GM23338 (cell line): ENCODE data around the gene GPRASP2. TPM values are rescaled to one million over a fixed set of nuclear protein-coding genes. Genes with fewer than 3 reads are reported as not detected.

ENCODE experiments used
- ATAC-seq: fragments of 200-7000 bp; cut with Tn5 transposase; 3 replicates; pipeline ENCODE4 v1.9.1; 2020
- DNase-seq: peaks from one replicate; pipeline ENCODE4 v3.0.0-alpha.2; 2015; ENCODE audit warnings: low spot score
- H2AFZ ChIP-seq: fragments of 200-600 bp; sonication (generic); 2 replicates; pipeline ENCODE4 v1.8.0; 2016; ENCODE audit warnings: antibody characterized with exemption, mild to moderate bottlenecking, moderate library complexity
- H3F3A ChIP-seq: fragments of 200-600 bp; sonication (generic); replicated peaks from 2 replicates; pipeline ENCODE4 v1.8.0; 2017; ENCODE audit warnings: antibody characterized with exemption, mixed run types, low read depth
- H3K27ac ChIP-seq: fragments of 200-600 bp; sonication (generic); 2 replicates; pipeline ENCODE4 v1.6.1; 2016; ENCODE audit warnings: low read depth
- H3K27me3 ChIP-seq: fragments of 200-600 bp; sonication (generic); 2 replicates; pipeline ENCODE4 v1.8.0; 2016; ENCODE audit warnings: mild to moderate bottlenecking, mixed run types, moderate library complexity; ENCODE audit not compliant: insufficient read depth
- H3K36me3 ChIP-seq: fragments of 200-600 bp; sonication (generic); 2 replicates; pipeline ENCODE4 v1.8.0; 2016; ENCODE audit warnings: mild to moderate bottlenecking; ENCODE audit not compliant: insufficient read depth
- H3K4me1 ChIP-seq: fragments of 200-600 bp; sonication (generic); 2 replicates; pipeline ENCODE4 v1.8.0; 2016; ENCODE audit warnings: mild to moderate bottlenecking, moderate library complexity; ENCODE audit not compliant: insufficient read depth
- H3K4me2 ChIP-seq: fragments of 200-600 bp; sonication (generic); 2 replicates; pipeline ENCODE4 v1.7.1; 2017; ENCODE audit warnings: mixed run types
- H3K4me3 ChIP-seq: fragments of 200-600 bp; sonication (generic); 2 replicates; pipeline ENCODE4 v1.6.1; 2016; ENCODE audit warnings: mixed run types
- H3K79me2 ChIP-seq: fragments of 200-600 bp; sonication (generic); replicated peaks from 2 replicates; pipeline ENCODE4 v1.8.0; 2017; ENCODE audit warnings: mild to moderate bottlenecking; ENCODE audit not compliant: insufficient read depth
- H3K9me2 ChIP-seq: fragments of 200-600 bp; sonication (generic); 2 replicates; pipeline ENCODE4 v1.8.0; 2017; ENCODE audit not compliant: insufficient read depth
- H4K20me1 ChIP-seq: fragments of 200-600 bp; sonication (generic); replicated peaks from 2 replicates; pipeline ENCODE4 v1.8.0; 2017; ENCODE audit warnings: mild to moderate bottlenecking; ENCODE audit not compliant: insufficient read depth
- H3K27ac Mint-ChIP-seq: 2 replicates; pipeline ENCODE4 v1.8.0; 2020; ENCODE audit warnings: inconsistent platforms, mild to moderate bottlenecking, moderate library complexity, mixed read lengths
- H3K27me3 Mint-ChIP-seq: 3 replicates; pipeline ENCODE4 v1.8.0; 2022; ENCODE audit warnings: low read depth, mild to moderate bottlenecking, moderate library complexity, mixed read lengths, inconsistent platforms; ENCODE audit not compliant: insufficient read depth, poor library complexity
- H3K36me3 Mint-ChIP-seq: 3 replicates; pipeline ENCODE4 v1.8.0; 2021; ENCODE audit warnings: low read depth, mild to moderate bottlenecking, inconsistent platforms, moderate library complexity, mixed read lengths
- H3K4me1 Mint-ChIP-seq: 3 replicates; pipeline ENCODE4 v1.8.0; 2020; ENCODE audit warnings: mild to moderate bottlenecking, inconsistent platforms, mixed read lengths
- H3K4me3 Mint-ChIP-seq: 3 replicates; pipeline ENCODE4 v1.8.0; 2021; ENCODE audit warnings: moderate library complexity, mild to moderate bottlenecking, inconsistent platforms, mixed read lengths
- H3K9me3 Mint-ChIP-seq: 3 replicates; pipeline ENCODE4 v1.8.0; 2020; ENCODE audit warnings: moderate library complexity, mild to moderate bottlenecking, inconsistent platforms, mixed read lengths
- CREB1 ChIP-seq: fragments of 250-450 bp; sonication (Bioruptor Pico); IDR thresholded peaks from 2 replicates; pipeline ENCODE4 v1.5.0; 2020; ENCODE audit warnings: low read depth, mild to moderate bottlenecking, moderate library complexity
- CTCF ChIP-seq, 2 experiments: fragments of 200-600 bp in 1 of 2; sonication (generic) in 1 of 2; conservative IDR thresholded peaks; 2 replicates each; pipeline versions ENCODE4 v1.5.1 to v1.6.1; 2016 to 2017; ENCODE audit warnings: antibody characterized with exemption in 2 of 2, low read depth in 2 of 2, mild to moderate bottlenecking in 2 of 2, moderate library complexity in 1 of 2
- ETS1 ChIP-seq: IDR thresholded peaks from 2 replicates; pipeline ENCODE4 v1.6.1; 2016; ENCODE audit warnings: antibody characterized with exemption
- EZH2 ChIP-seq: fragments of 200-600 bp; sonication (generic); IDR thresholded peaks from one replicate; pipeline ENCODE4 v1.8.0; 2017; ENCODE audit warnings: antibody characterized with exemption, mild to moderate bottlenecking, low read depth; ENCODE audit not compliant: unreplicated experiment
- EZH2phosphoT487 ChIP-seq: fragments of 200-600 bp; sonication (generic); IDR thresholded peaks from one replicate; pipeline ENCODE4 v1.8.1; 2018; ENCODE audit warnings: antibody characterized with exemption; ENCODE audit not compliant: unreplicated experiment
- JUNB ChIP-seq: IDR thresholded peaks from one replicate; pipeline ENCODE4 v1.6.1; 2016; ENCODE audit warnings: antibody characterized with exemption; ENCODE audit not compliant: unreplicated experiment
- NANOG ChIP-seq: IDR thresholded peaks from 2 replicates; pipeline ENCODE4 v1.6.1; 2016; ENCODE audit warnings: antibody characterized with exemption, borderline replicate concordance
- POLR2AphosphoS5 ChIP-seq: IDR thresholded peaks from 2 replicates; pipeline ENCODE4 v1.6.1; 2016; ENCODE audit warnings: antibody characterized with exemption, low read depth
- REST ChIP-seq: IDR thresholded peaks from one replicate; pipeline ENCODE4 v1.6.1; 2018; ENCODE audit warnings: antibody characterized with exemption; ENCODE audit not compliant: unreplicated experiment
- STAT1 ChIP-seq: IDR thresholded peaks from one replicate; pipeline ENCODE4 v1.6.1; 2016; ENCODE audit warnings: antibody characterized with exemption; ENCODE audit not compliant: unreplicated experiment
- ZNF114 ChIP-seq: fragments of 250-450 bp; sonication (Bioruptor Pico); IDR thresholded peaks from 2 replicates; pipeline ENCODE4 v1.5.0; 2020; ENCODE audit warnings: mild to moderate bottlenecking, moderate library complexity
- ZNF331 ChIP-seq: fragments of 250-450 bp; sonication (Bioruptor Pico); IDR thresholded peaks from 2 replicates; pipeline ENCODE4 v1.5.0; 2020; ENCODE audit warnings: low read depth, mild to moderate bottlenecking, moderate library complexity
- ZNF462 ChIP-seq: fragments of 250-450 bp; sonication (Bioruptor Pico); IDR thresholded peaks from 2 replicates; pipeline ENCODE4 v1.5.0; 2020; ENCODE audit warnings: mild to moderate bottlenecking, moderate library complexity
- polyA plus RNA-seq: library from polyadenylated mRNA; unstranded; fragments of >200 nt; fragmentation: Nextera tagmentation; extraction: Ambion mirVana; gene quantifications from 2 replicates; pipeline ENCODE4 v1.2.1, GENCODE V29; 2016
- total RNA-seq: library from RNA; depleted of rRNA; stranded (reverse); fragments of >200 nt; shearing (Covaris generic); gene quantifications from 2 replicates; pipeline ENCODE4 v1.2.3, GENCODE V29; 2014

GPRASP2 gene
- total and polyA plus RNA-seq, 2 experiments from 2014 or later = 4.9 to 22.4 TPM

- no peak overlapping the region for H3K4me3 Mint-ChIP-seq
- no peak overlapping the region for H3K4me2 ChIP-seq
- DNase-seq = no peak
Observed at GRCh38 chrX:102765217-102765616, 53.0 kb downstream of the GPRASP2 start.

More at GRCh38 chrX:102765217-102765616, 53.0 kb downstream of the GPRASP2 start:
- H3K27ac ChIP-seq = no peak overlapping the region
- H3K79me2 ChIP-seq = peaks cover 10% of the 10 kb centered on the region
- H3K9me2 ChIP-seq = no peaks in the 10 kb centered on the region
- H3K4me3 ChIP-seq = no peak overlapping the region
- Mint-ChIP-seq H3K4me1 (peaks cover 4% of the 10 kb centered on the region; the same call in 1 of the 3 replicates), H3K27me3 (peaks cover 4% of the 10 kb centered on the region), H3K36me3 (no peaks in the 10 kb centered on the region), H3K9me3 (no peaks in the 10 kb centered on the region), H3K27ac (no peak overlapping the region)
- TF ChIP-seq POLR2AphosphoS5 (no peak), STAT1 (no peak), CREB1 (CRISPR knock-in tag) (no peak), ZNF331 (no peak), CTCF (conservative IDR thresholded peaks at IDR 0.05; ENCODE audit: low read depth in 2 of 2) (no peak), JUNB (no peak), ZNF114 (CRISPR knock-in tag) (no peak), ETS1 (no peak), REST (no peak), NANOG (no peak), EZH2phosphoT487 (no peak), ZNF462 (CRISPR knock-in tag) (no peak), EZH2 (no peak)
- no peaks in the 10 kb centered on the region for H3F3A ChIP-seq
- no peaks in the 10 kb centered on the region for H3K27me3 ChIP-seq
- H3K4me1 ChIP-seq = no peaks in the 10 kb centered on the region; the same call in 1 of the 2 replicates
- H4K20me1 ChIP-seq = no peaks in the 10 kb centered on the region
- H3K36me3 ChIP-seq = no peaks in the 10 kb centered on the region
- no peak for ATAC-seq
- H2AFZ ChIP-seq = no peak overlapping the region
